GM21717 (cell line): ENCODE results near the gene RAB33B.

ENCODE experiments used
- ATAC-seq: cut with Tn5 transposase; IDR thresholded peaks from one replicate; pipeline ENCODE4 v1.9.1; 2021; ENCODE audit warnings: mild to moderate bottlenecking, moderate library complexity; ENCODE audit not compliant: unreplicated experiment

The RAB33B gene

GRCh38 chr4:139503622-139504166 is 49.8 kb downstream of the RAB33B start:
- no peak for ATAC-seq

- no peak for ATAC-seq
These were observed 52.9 kb downstream of the RAB33B start for GRCh38 chr4:139506774-139507173.

GRCh38 chr4:139508581-139509237 is 54.8 kb downstream of the RAB33B start:
- ATAC-seq = no peak

GRCh38 chr4:139509727-139510410 is 55.9 kb downstream of the RAB33B start:
- no peak for ATAC-seq

- ATAC-seq = no peak
These were observed 57.4 kb downstream of the RAB33B start for GRCh38 chr4:139511320-139511719.

GRCh38 chr4:139514382-139515059 is 60.6 kb downstream of the RAB33B start:
- no peak for ATAC-seq

- ATAC-seq = no peak
These were observed 61.6 kb downstream of the RAB33B start for GRCh38 chr4:139515531-139515958.

GRCh38 chr4:139521754-139522401 is 68.0 kb downstream of the RAB33B start:
- peak; percentile 47 for ATAC-seq

GRCh38 chr4:139522457-139522856 is 68.5 kb downstream of the RAB33B start:
- ATAC-seq = peak; percentile 36

GRCh38 chr4:139523076-139523475 is 69.2 kb downstream of the RAB33B start:
- no peak for ATAC-seq

GRCh38 chr4:139524062-139524631 is 70.2 kb downstream of the RAB33B start:
- ATAC-seq = no peak

- ATAC-seq = peak; percentile 34
These were observed 71.5 kb downstream of the RAB33B start for GRCh38 chr4:139525414-139525813.
